Measurements from ENCODE around the gene CCDC157. TPM values are rescaled to one million over a fixed set of nuclear protein-coding genes. Genes with fewer than 3 reads are reported as not detected.

Gene CCDC157
- total and polyA plus RNA-seq, 10 of the 15 experiments (the other 5 are each of a cell fraction or from before 2014, with no cell fraction given), result 0.10 to 2.8 (median 1.2) TPM

DNA sequence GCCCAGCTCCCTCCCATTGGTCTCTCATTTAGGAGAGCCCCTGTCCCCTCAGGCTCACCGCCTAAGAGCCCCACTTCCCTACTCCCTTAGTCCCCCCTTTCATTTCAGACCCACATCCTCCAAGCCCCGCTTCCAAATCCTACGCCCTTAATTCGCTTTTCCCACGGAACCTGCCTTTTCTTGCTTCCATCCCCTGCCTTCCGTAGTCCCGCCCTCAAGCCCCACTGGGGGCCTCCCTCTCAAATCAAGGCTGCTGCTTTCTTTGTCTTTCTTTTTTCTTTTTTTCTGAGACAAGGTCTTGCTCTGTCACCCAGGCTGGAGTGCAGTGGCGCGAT lies 396 bp downstream of the CCDC157 start:
- POLR2A ChIA-PET, result interaction anchor here (0.6 to 5.7 kb wide), 7 partner anchors 10 to 69 kb away, joined by 3 to 35 read pairs (median 4); partner anchors contain the start of gene TBC1D10A
- no peak for TF ChIP-seq SIN3A (IDR thresholded peaks at IDR 0.05; ENCODE audit: low read depth, low read length)
- TF ChIP-seq, protein P1, sequence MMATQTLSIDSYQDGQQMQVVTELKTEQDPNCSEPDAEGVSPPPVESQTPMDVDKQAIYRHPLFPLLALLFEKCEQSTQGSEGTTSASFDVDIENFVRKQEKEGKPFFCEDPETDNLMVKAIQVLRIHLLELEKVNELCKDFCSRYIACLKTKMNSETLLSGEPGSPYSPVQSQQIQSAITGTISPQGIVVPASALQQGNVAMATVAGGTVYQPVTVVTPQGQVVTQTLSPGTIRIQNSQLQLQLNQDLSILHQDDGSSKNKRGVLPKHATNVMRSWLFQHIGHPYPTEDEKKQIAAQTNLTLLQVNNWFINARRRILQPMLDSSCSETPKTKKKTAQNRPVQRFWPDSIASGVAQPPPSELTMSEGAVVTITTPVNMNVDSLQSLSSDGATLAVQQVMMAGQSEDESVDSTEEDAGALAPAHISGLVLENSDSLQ (IDR thresholded peaks at IDR 0.05), result no peak
- no peak for TF ChIP-seq ZNF384 (IDR thresholded peaks at IDR 0.05; ENCODE audit: borderline replicate concordance, low read depth, low read length)
- TF ChIP-seq SIX5 (IDR thresholded peaks at IDR 0.05; ENCODE audit: low read depth, low read length, severe bottlenecking), result no peak
- TF ChIP-seq, protein P2, sequence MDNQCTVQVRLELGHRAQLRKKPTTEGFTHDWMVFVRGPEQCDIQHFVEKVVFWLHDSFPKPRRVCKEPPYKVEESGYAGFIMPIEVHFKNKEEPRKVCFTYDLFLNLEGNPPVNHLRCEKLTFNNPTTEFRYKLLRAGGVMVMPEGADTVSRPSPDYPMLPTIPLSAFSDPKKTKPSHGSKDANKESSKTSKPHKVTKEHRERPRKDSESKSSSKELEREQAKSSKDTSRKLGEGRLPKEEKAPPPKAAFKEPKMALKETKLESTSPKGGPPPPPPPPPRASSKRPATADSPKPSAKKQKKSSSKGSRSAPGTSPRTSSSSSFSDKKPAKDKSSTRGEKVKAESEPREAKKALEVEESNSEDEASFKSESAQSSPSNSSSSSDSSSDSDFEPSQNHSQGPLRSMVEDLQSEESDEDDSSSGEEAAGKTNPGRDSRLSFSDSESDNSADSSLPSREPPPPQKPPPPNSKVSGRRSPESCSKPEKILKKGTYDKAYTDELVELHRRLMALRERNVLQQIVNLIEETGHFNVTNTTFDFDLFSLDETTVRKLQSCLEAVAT (IDR thresholded peaks at IDR 0.05), result 0 out of 2 replicates have a peak, but pooled peaks have one; percentile 14
- TF ChIP-seq, protein P3, sequence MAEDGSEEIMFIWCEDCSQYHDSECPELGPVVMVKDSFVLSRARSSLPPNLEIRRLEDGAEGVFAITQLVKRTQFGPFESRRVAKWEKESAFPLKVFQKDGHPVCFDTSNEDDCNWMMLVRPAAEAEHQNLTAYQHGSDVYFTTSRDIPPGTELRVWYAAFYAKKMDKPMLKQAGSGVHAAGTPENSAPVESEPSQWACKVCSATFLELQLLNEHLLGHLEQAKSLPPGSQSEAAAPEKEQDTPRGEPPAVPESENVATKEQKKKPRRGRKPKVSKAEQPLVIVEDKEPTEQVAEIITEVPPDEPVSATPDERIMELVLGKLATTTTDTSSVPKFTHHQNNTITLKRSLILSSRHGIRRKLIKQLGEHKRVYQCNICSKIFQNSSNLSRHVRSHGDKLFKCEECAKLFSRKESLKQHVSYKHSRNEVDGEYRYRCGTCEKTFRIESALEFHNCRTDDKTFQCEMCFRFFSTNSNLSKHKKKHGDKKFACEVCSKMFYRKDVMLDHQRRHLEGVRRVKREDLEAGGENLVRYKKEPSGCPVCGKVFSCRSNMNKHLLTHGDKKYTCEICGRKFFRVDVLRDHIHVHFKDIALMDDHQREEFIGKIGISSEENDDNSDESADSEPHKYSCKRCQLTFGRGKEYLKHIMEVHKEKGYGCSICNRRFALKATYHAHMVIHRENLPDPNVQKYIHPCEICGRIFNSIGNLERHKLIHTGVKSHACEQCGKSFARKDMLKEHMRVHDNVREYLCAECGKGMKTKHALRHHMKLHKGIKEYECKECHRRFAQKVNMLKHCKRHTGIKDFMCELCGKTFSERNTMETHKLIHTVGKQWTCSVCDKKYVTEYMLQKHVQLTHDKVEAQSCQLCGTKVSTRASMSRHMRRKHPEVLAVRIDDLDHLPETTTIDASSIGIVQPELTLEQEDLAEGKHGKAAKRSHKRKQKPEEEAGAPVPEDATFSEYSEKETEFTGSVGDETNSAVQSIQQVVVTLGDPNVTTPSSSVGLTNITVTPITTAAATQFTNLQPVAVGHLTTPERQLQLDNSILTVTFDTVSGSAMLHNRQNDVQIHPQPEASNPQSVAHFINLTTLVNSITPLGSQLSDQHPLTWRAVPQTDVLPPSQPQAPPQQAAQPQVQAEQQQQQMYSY (CRISPR knock-in tag; IDR thresholded peaks at IDR 0.05), result no peak
- TF ChIP-seq HDGF (IDR thresholded peaks at IDR 0.05), result 0 out of 2 replicates have a peak, but pooled peaks have one; percentile 37
- TF ChIP-seq, protein P4, sequence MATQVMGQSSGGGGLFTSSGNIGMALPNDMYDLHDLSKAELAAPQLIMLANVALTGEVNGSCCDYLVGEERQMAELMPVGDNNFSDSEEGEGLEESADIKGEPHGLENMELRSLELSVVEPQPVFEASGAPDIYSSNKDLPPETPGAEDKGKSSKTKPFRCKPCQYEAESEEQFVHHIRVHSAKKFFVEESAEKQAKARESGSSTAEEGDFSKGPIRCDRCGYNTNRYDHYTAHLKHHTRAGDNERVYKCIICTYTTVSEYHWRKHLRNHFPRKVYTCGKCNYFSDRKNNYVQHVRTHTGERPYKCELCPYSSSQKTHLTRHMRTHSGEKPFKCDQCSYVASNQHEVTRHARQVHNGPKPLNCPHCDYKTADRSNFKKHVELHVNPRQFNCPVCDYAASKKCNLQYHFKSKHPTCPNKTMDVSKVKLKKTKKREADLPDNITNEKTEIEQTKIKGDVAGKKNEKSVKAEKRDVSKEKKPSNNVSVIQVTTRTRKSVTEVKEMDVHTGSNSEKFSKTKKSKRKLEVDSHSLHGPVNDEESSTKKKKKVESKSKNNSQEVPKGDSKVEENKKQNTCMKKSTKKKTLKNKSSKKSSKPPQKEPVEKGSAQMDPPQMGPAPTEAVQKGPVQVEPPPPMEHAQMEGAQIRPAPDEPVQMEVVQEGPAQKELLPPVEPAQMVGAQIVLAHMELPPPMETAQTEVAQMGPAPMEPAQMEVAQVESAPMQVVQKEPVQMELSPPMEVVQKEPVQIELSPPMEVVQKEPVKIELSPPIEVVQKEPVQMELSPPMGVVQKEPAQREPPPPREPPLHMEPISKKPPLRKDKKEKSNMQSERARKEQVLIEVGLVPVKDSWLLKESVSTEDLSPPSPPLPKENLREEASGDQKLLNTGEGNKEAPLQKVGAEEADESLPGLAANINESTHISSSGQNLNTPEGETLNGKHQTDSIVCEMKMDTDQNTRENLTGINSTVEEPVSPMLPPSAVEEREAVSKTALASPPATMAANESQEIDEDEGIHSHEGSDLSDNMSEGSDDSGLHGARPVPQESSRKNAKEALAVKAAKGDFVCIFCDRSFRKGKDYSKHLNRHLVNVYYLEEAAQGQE (IDR thresholded peaks at IDR 0.05; ENCODE audit: low read depth, low read length), result no peak
- TF ChIP-seq, protein P5, sequence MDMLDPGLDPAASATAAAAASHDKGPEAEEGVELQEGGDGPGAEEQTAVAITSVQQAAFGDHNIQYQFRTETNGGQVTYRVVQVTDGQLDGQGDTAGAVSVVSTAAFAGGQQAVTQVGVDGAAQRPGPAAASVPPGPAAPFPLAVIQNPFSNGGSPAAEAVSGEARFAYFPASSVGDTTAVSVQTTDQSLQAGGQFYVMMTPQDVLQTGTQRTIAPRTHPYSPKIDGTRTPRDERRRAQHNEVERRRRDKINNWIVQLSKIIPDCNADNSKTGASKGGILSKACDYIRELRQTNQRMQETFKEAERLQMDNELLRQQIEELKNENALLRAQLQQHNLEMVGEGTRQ (IDR thresholded peaks at IDR 0.05; ENCODE audit: borderline replicate concordance, low read depth, low read length), result no peak

More for the DNA sequence above, 396 bp downstream of the CCDC157 start:
- 10% methylated on average over 9 of the region's 9 CpGs for WGBS (ENCODE audit: insufficient coverage, insufficient replicate concordance, low lambda C conversion rate, missing lambda C conversion rate)
- CTCF ChIA-PET, result interaction anchor here (0.7 to 1.8 kb wide), 5 partner anchors 30 to 245 kb away, joined by 3 to 23 read pairs (median 4); partner anchors contain the start of genes CASTOR1 and TBC1D10A
- no peak for FAIRE-seq
- Histone ChIP-seq H3K36me3 (ENCODE audit: control insufficient read depth in 2 of 2, insufficient read depth in 2 of 2, low read length in 1 of 2) (peaks cover 5 to 7% of the 10 kb centered on the region in 2 experiments; a peak in 3 of 4 replicates), H3K79me2 (ENCODE audit: control insufficient read depth, insufficient read depth, low read length) (peaks cover 39% of the 10 kb centered on the region), H2AFZ (ENCODE audit: control insufficient read depth, low read depth, low read length) (peak overlapping the region; percentile 88), H3K4me2 (ENCODE audit: control insufficient read depth, insufficient read depth) (peak overlapping the region; percentile 91), H3K4me1 (ENCODE audit: control insufficient read depth, insufficient read depth, low read length) (0 out of 2 replicates have a peak, but pooled peaks cover 5% of the 10 kb centered on the region), H3K4me3 (peak overlapping the region; percentile 92), H4K20me1 (ENCODE audit: control insufficient read depth, insufficient read depth) (no peaks in the 10 kb centered on the region), H3K9me3 (replicated peaks; ENCODE audit: control insufficient read depth, insufficient read depth, low read length) (no peaks in the 10 kb centered on the region), H3K27me3 (replicated peaks in 1 of 2; ENCODE audit: control insufficient read depth in 2 of 2, insufficient read depth in 2 of 2, low read length in 1 of 2) (no peaks in the 10 kb centered on the region), H3K9ac (ENCODE audit: control insufficient read depth, insufficient read depth, low read length) (peak overlapping the region; percentile 37; the same call in 1 of the 2 replicates), H3K27ac (ENCODE audit: control insufficient read depth, insufficient read depth) (no peak overlapping the region)
- in situ Hi-C loops (cut with MboI), result no loop called here
- no peak for ATAC-seq
- DNase-seq (ENCODE audit: low read depth, low spot score), result no peak
- intact Hi-C loops (cut with micrococcal nuclease; ENCODE audit: unreplicated experiment), result loop anchor here (2.0 kb wide), 1 partner anchor 68 kb away; the partner anchor contains the start of gene CASTOR1
- BruUV-seq (replicated peaks), result no TSS peak
- SMC1A ChIA-PET (ENCODE audit: uncharacterized antibody, unreplicated experiment), result interaction anchor here (0.9 to 1.8 kb wide), 5 partner anchors 29 to 69 kb away, joined by 3 to 10 read pairs (median 4); no protein-coding TSS in a partner anchor
- RAD21 ChIA-PET (ENCODE audit: unreplicated experiment), result interaction anchor here (0.6 to 2.0 kb wide), 9 partner anchors 12 to 69 kb away, joined by 3 to 16 read pairs (median 4); partner anchors contain the start of genes CASTOR1 and TBC1D10A
